Choroid plexus epithelial cell (primary cell): ENCODE results near the gene SAPCD2.

Source experiments
- DNase-seq: peaks from one replicate; pipeline ENCODE4 v3.0.0-alpha.2; 2010; ENCODE audit warnings: low read depth
- H3K4me3 ChIP-seq: 2 replicates; pipeline ENCODE4 v1.5.1; 2011; ENCODE audit warnings: low read depth, mild to moderate bottlenecking, control low read depth, low read length, moderate library complexity
- TF ChIP-seq, protein P1 (sequence below): conservative IDR thresholded peaks from 2 replicates; pipeline ENCODE4 v1.5.1; 2011; ENCODE audit warnings: low read depth, mild to moderate bottlenecking, control low read depth, inconsistent platforms, low read length, moderate library complexity

SAPCD2 gene

DNA sequence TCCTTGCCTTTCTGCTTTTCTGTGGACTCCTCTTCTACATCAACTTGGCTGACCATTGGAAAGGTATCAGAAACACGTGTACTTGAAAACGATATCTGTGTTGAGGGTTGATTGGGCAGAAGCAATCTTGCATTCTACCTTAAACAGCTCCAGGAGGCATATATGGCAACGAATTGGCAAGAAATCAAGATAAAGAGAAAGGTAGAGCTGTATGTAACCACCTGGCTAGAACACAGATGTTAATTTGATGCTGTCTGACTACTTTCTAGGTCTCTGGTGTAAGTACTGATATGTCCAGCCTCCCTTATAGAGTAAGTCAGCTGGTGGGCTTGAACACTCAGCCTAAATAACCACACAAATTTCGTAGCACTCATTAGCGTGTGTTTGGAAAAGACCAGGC is 17.8 kb upstream of the SAPCD2 start:
- TF ChIP-seq, protein P1, sequence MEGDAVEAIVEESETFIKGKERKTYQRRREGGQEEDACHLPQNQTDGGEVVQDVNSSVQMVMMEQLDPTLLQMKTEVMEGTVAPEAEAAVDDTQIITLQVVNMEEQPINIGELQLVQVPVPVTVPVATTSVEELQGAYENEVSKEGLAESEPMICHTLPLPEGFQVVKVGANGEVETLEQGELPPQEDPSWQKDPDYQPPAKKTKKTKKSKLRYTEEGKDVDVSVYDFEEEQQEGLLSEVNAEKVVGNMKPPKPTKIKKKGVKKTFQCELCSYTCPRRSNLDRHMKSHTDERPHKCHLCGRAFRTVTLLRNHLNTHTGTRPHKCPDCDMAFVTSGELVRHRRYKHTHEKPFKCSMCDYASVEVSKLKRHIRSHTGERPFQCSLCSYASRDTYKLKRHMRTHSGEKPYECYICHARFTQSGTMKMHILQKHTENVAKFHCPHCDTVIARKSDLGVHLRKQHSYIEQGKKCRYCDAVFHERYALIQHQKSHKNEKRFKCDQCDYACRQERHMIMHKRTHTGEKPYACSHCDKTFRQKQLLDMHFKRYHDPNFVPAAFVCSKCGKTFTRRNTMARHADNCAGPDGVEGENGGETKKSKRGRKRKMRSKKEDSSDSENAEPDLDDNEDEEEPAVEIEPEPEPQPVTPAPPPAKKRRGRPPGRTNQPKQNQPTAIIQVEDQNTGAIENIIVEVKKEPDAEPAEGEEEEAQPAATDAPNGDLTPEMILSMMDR, result no peak
- DNase-seq, result no peak
- no peak overlapping the region for H3K4me3 ChIP-seq

DNA sequence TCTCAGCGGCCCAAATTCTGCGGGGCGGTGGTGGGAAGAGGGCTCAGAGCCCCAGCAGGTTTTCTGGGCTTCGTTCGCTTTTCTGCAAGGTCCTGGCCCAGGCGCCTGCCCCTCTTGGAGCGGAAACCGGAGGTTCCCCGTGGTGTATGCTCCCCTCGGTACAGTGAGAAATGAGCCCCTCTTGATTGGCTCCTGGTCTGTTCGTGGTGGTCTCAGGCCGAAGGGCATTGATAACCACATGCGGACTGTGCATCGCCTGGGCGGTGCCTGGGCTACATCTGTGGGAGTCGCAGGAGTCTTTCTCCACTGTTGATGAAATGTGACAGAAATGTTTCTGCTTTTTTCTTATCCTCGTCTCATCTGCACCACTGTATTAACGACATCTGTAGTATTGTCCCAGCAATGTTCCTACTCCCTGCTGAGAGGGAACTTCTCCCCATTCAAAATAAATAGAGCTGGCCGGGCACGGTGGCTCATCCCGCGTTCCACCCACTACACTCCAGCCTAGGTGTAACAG is 17.1 kb upstream of the SAPCD2 start:
- peak overlapping the region; percentile 77 for H3K4me3 ChIP-seq
- TF ChIP-seq, protein P1, result no peak
- no peak for DNase-seq

DNA sequence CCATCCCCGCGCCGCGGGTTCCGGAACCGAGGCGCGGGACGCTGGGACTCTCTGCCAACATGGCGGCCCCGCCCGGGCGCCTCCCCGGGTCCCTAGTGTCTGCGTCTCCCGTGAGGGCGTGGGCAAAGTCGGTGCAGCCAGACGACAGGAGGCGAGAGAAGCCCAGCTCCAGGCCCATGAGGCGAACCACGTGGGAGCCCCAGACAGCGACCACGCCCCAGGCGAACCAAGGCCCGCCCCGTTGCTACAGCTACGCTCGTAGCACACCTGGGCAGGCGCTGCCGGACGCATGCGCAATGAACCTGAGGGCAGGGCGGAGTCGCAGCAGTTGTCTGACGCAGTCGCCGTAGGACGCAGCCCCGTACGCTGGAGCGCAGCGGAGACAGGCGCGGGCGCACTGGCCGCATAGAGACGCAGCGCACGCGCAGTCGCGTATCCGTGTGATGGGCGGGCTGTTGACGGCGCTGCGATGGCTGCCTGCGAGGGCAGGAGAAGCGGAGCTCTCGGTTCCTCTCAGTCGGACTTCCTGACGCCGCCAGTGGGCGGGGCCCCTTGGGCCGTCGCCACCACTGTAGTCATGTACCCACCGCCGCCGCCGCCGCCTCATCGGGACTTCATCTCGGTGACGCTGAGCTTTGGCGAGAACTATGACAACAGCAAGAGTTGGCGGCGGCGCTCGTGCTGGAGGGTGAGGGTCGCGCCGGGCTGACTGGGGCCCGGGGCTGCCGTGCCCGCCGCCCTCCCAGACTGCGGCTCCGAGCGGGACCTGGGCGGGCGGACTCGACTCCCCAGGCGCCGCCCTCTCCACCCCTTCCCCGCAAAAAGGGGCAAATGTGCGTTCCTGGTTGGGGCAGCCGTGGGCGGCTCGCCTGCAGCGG is 16.4 kb upstream of the SAPCD2 start, which contains the start of gene MAN1B1:
Gene MAN1B1, plus strand, starts transcription at position 455 of the 878 bp plus-strand sequence. Its CDS starts 15 bp downstream, at position 470.
- peak; percentile 99 for DNase-seq
- TF ChIP-seq, protein P1, result no peak
- H3K4me3 ChIP-seq, result peak within 1 kb of the TSS; percentile 77

DNA sequence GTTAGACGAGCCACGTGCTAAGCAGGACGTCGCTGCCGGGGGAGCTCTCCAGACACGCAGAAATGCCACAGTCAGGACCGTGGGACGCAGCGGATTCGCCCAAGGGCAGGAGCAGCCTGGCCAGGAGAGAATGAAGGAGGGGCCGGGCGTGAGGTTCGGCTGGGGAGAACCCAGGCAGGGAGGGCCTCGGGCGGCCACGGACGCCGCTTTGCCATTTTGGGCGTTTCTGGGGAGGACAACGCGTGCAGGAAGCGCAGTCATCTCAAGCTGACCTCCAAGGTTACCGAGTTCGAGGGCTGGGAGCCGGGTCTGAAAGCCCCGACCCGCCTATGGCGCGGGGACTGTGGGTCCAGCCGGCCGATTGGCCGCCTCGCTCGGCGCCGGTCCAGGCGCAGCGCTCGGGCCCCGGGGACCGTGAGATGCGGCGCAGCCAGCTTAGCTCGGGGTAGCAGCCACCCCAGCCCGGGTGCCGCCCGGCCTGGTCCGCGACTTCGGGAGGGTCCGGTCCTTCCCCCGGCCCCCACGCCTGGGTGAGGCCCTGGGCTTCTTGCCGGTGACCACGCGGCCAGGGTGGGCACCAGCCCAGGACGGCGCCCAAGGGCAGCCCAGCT is 15.7 kb upstream of the SAPCD2 start:
- peak; percentile 31 for DNase-seq
- peak overlapping the region; percentile 77 for H3K4me3 ChIP-seq
- TF ChIP-seq, protein P1, result no peak

DNA sequence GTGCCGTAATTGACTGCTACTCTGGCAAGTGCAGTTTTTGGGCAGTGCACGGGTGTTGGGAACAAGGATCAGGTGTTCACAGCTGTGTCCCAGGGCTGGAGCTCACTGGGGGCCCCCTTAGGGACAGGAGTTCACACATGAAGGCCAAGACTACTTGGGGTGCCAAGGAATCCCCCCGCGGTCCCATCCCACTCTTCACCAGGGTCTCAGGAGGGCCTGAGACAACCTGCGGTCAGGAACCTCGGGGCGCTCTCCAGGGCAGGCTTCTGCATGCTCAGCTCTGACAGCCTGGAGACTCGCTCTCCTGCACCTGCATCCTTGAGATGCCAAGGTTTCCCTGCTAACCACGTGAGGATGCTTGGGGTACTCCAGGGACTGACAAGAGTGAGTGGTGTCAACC is 14.2 kb upstream of the SAPCD2 start:
- TF ChIP-seq, protein P1, result no peak
- no peak for DNase-seq
- H3K4me3 ChIP-seq, result no peak overlapping the region

DNA sequence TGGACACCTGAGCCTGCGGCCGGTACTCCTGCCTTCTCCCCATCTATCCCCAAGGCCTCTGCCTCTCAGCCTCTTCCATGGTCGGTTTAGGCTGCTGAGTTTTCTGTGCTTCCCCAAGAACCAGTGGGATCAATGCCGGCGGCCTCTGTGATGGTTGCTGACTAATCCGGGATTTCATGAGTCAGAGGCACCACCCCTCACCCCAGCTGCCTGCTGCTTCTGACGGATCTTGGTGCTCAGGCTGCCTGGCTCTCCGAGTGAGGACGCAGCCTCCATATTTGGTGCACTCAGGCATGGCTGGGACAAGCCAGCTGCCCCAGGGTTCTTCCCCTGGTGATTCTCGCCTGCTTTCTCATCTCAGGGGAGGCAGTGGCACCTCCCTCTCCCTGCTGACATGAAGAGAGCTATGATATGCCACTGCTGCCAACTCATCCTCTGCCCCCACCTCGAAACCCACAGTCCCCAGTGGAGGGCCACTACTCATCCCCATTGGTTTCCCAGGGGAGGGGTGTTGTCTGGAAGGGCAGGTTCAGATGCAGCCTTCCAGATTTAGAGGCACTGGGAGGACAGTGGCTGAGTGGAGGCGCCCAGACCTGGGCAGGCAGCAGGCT is 13.1 kb upstream of the SAPCD2 start:
- peak; percentile 95 for DNase-seq
- H3K4me3 ChIP-seq, result no peak overlapping the region
- TF ChIP-seq, protein P1, result no peak
